ENCODE measurements around the gene WDFY4.

Gene WDFY4

DNA sequence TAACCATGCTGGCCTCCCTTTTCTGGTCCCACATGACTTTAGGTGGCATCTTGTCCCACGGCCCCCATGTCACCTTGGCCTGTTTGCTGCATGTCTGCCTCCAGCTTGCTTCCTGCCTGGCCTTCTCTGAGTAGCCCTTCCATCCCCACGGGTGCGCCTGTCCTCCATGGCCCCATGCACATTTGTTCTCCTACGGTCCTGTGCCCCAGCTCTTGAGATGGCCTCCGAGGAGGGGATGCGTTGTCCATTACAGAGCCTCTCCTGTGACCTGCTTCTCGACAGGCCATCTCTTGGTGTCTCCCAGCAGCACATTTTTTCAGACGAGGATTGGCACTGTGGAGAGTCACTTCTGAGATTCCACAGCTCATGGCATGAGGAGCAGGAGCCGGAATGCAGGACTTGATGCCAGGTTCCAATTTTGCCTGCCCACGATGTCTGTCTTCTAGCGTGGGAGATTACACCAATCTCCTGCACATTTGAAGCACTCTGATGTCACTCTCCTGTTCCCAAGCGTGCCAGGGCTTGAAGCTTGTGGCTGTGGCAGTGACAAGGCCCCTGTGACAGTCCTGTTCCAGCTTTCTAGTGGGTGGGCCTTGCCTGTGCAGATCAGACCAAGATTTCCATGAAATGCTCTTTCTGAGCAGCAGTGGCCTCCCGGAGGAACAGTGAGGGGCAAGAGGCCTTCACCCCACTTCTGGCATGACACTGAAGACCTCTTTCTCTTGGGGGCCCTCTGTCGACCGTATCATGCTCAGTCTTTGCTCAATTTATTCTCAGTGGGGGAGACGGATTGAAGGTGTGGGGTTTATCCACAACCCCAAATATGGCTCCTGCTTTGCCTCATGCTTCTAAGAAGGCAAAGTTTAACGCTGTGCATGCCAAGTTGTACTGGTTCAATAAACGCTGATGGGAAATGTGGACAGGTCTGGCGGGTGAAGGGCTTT is 13.4 kb downstream of the WDFY4 start:
- Histone ChIP-seq H3F3A (ENCODE audit: insufficient read depth) (no peaks in the 10 kb centered on the region), H3K9ac (ENCODE audit: low read length) (no peak overlapping the region), H3K36me3 (ENCODE audit: low read length) (no peaks in the 10 kb centered on the region), H2AFZ (ENCODE audit: low read depth, low read length, severe bottlenecking) (no peak overlapping the region), H3K27ac (ENCODE audit: low read depth, low read length) (no peak overlapping the region), H3K9me3 (ENCODE audit: insufficient read depth, low read length) (no peaks in the 10 kb centered on the region), H3K79me2 (ENCODE audit: insufficient read depth, low read length) (peaks cover 98% of the 10 kb centered on the region), H4K20me1 (ENCODE audit: low read depth, low read length) (no peaks in the 10 kb centered on the region; the same call in 1 of the 2 replicates), H3K4me2 (ENCODE audit: low read depth, low read length, poor library complexity, severe bottlenecking) (no peak overlapping the region), H3K27me3 (ENCODE audit: low read length) (no peaks in the 10 kb centered on the region), H3K4me3 (ENCODE audit: insufficient read depth, low read length, poor library complexity, severe bottlenecking) (no peak overlapping the region), H3K9me2 (replicated peaks; ENCODE audit: insufficient read depth, low read length) (no peaks in the 10 kb centered on the region)
- TF ChIP-seq, protein P1, sequence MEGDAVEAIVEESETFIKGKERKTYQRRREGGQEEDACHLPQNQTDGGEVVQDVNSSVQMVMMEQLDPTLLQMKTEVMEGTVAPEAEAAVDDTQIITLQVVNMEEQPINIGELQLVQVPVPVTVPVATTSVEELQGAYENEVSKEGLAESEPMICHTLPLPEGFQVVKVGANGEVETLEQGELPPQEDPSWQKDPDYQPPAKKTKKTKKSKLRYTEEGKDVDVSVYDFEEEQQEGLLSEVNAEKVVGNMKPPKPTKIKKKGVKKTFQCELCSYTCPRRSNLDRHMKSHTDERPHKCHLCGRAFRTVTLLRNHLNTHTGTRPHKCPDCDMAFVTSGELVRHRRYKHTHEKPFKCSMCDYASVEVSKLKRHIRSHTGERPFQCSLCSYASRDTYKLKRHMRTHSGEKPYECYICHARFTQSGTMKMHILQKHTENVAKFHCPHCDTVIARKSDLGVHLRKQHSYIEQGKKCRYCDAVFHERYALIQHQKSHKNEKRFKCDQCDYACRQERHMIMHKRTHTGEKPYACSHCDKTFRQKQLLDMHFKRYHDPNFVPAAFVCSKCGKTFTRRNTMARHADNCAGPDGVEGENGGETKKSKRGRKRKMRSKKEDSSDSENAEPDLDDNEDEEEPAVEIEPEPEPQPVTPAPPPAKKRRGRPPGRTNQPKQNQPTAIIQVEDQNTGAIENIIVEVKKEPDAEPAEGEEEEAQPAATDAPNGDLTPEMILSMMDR (IDR thresholded peaks at IDR 0.05; ENCODE audit: insufficient read depth, low read length, poor library complexity, severe bottlenecking) = no peak
- no peak for TF ChIP-seq EZH2phosphoT487 (conservative IDR thresholded peaks at IDR 0.05; ENCODE audit: low read length)

- Histone ChIP-seq H3F3A (ENCODE audit: insufficient read depth) (no peaks in the 10 kb centered on the region), H3K36me3 (ENCODE audit: low read length) (no peaks in the 10 kb centered on the region), H3K9ac (ENCODE audit: low read length) (no peak overlapping the region), H2AFZ (ENCODE audit: low read depth, low read length, severe bottlenecking) (no peak overlapping the region), H3K27ac (ENCODE audit: low read depth, low read length) (no peak overlapping the region), H3K9me2 (replicated peaks; ENCODE audit: insufficient read depth, low read length) (no peaks in the 10 kb centered on the region), H3K27me3 (ENCODE audit: low read length) (no peaks in the 10 kb centered on the region), H3K4me3 (ENCODE audit: insufficient read depth, low read length, poor library complexity, severe bottlenecking) (no peak overlapping the region), H3K4me2 (ENCODE audit: low read depth, low read length, poor library complexity, severe bottlenecking) (no peak overlapping the region), H3K79me2 (ENCODE audit: insufficient read depth, low read length) (peaks cover 98% of the 10 kb centered on the region), H4K20me1 (ENCODE audit: low read depth, low read length) (no peaks in the 10 kb centered on the region; the same call in 1 of the 2 replicates), H3K9me3 (ENCODE audit: insufficient read depth, low read length) (no peaks in the 10 kb centered on the region)
- TF ChIP-seq, protein P1 (IDR thresholded peaks at IDR 0.05; ENCODE audit: insufficient read depth, low read length, poor library complexity, severe bottlenecking) = no peak
- TF ChIP-seq EZH2phosphoT487 (conservative IDR thresholded peaks at IDR 0.05; ENCODE audit: low read length) = no peak
These were observed 14.4 kb downstream of the WDFY4 start for GRCh38 chr10:48699011-48699627.

DNA sequence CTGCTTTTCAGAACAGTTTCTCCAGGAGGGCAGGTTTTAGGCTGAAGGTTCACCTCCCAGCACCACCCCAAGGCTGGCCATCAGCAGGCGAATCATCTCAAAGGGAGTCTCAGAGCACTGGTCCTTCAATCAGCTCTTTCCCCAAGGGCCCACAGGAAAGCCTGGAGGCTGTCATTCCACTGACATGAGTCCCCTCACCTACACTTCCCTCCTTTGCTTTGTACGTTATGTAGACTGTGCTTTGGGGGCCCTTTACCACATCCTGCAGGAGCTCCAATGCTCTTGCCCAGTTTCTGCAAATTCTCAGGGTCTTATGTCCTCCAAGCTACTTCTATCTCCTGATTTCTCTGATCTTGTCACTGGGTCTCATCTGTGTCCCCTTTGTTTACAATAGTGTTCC is 15.4 kb downstream of the WDFY4 start:
- H3K4me3 ChIP-seq (ENCODE audit: insufficient read depth, low read length, poor library complexity, severe bottlenecking) = no peak overlapping the region
- no peak overlapping the region for H2AFZ ChIP-seq (ENCODE audit: low read depth, low read length, severe bottlenecking)
- no peak overlapping the region for H3K4me2 ChIP-seq (ENCODE audit: low read depth, low read length, poor library complexity, severe bottlenecking)
- H3F3A ChIP-seq (ENCODE audit: insufficient read depth) = no peaks in the 10 kb centered on the region
- H3K36me3 ChIP-seq (ENCODE audit: low read length) = no peaks in the 10 kb centered on the region
- H3K27me3 ChIP-seq (ENCODE audit: low read length) = no peaks in the 10 kb centered on the region
- H3K9me2 ChIP-seq (replicated peaks; ENCODE audit: insufficient read depth, low read length) = no peaks in the 10 kb centered on the region
- no peak overlapping the region for H3K9ac ChIP-seq (ENCODE audit: low read length)
- TF ChIP-seq, protein P1 (IDR thresholded peaks at IDR 0.05; ENCODE audit: insufficient read depth, low read length, poor library complexity, severe bottlenecking) = no peak
- no peak for TF ChIP-seq EZH2phosphoT487 (conservative IDR thresholded peaks at IDR 0.05; ENCODE audit: low read length)
- H4K20me1 ChIP-seq (ENCODE audit: low read depth, low read length) = no peaks in the 10 kb centered on the region; the same call in 1 of the 2 replicates
- H3K9me3 ChIP-seq (ENCODE audit: insufficient read depth, low read length) = no peaks in the 10 kb centered on the region
- no peak overlapping the region for H3K27ac ChIP-seq (ENCODE audit: low read depth, low read length)
- H3K79me2 ChIP-seq (ENCODE audit: insufficient read depth, low read length) = peaks cover 98% of the 10 kb centered on the region
